HFF-Myc (cell line): ENCODE measurements around the gene EIF3K.

Experiments
- DNase-seq: peaks from one replicate; pipeline ENCODE4 v3.0.0-alpha.2; 2011; ENCODE audit warnings: low read depth; ENCODE audit errors: extremely low read depth
- H3K4me3 ChIP-seq: replicated peaks from 2 replicates; pipeline ENCODE4 v1.5.1; 2011; ENCODE audit warnings: low read depth, mild to moderate bottlenecking, control low read depth, low read length
- TF ChIP-seq, protein P1 (sequence below): IDR thresholded peaks from 2 replicates; pipeline ENCODE4 v1.5.1; 2012; ENCODE audit warnings: mild to moderate bottlenecking, low read depth, low read length, control low read depth; ENCODE audit errors: missing control alignments

The EIF3K gene

GRCh38 chr19:38642176-38642575 is 23.2 kb downstream of the EIF3K start:
- H3K4me3 ChIP-seq, result no peak overlapping the region
- TF ChIP-seq, protein P1, sequence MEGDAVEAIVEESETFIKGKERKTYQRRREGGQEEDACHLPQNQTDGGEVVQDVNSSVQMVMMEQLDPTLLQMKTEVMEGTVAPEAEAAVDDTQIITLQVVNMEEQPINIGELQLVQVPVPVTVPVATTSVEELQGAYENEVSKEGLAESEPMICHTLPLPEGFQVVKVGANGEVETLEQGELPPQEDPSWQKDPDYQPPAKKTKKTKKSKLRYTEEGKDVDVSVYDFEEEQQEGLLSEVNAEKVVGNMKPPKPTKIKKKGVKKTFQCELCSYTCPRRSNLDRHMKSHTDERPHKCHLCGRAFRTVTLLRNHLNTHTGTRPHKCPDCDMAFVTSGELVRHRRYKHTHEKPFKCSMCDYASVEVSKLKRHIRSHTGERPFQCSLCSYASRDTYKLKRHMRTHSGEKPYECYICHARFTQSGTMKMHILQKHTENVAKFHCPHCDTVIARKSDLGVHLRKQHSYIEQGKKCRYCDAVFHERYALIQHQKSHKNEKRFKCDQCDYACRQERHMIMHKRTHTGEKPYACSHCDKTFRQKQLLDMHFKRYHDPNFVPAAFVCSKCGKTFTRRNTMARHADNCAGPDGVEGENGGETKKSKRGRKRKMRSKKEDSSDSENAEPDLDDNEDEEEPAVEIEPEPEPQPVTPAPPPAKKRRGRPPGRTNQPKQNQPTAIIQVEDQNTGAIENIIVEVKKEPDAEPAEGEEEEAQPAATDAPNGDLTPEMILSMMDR, result no peak
- no peak for DNase-seq

DNA sequence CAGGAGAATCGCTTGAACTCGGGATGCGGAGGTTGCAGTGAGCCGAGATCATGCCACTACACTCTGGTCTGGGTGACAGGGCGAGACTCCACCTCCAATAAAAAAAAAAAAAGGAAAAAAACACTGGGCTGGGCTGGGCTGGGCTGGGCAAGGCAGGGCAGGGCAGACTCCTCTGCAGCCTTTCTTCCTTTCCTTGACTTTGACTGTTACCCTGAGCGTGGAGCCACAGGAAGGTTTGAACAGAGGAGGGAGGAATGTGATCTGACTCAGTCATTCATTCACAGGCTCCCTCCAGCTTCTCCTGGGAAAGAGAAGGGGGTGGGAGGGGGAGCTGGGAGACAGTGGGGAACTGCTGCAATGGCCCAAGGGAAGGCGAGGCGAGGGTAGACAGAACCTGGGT is 25.7 kb downstream of the EIF3K start:
- no peak overlapping the region for H3K4me3 ChIP-seq
- TF ChIP-seq, protein P1, result no peak
- no peak for DNase-seq

- peak within 1 kb of the TSS; percentile 79 for H3K4me3 ChIP-seq
- TF ChIP-seq, protein P1, result no peak
- DNase-seq, result no peak
Observed at GRCh38 chr19:38647368-38647965, 28.5 kb downstream of the EIF3K start, which contains the start of gene ACTN4. ACTN4 (plus strand) TSS chr19:38647649; CDS start chr19:38647746, 97 bp downstream.

DNA sequence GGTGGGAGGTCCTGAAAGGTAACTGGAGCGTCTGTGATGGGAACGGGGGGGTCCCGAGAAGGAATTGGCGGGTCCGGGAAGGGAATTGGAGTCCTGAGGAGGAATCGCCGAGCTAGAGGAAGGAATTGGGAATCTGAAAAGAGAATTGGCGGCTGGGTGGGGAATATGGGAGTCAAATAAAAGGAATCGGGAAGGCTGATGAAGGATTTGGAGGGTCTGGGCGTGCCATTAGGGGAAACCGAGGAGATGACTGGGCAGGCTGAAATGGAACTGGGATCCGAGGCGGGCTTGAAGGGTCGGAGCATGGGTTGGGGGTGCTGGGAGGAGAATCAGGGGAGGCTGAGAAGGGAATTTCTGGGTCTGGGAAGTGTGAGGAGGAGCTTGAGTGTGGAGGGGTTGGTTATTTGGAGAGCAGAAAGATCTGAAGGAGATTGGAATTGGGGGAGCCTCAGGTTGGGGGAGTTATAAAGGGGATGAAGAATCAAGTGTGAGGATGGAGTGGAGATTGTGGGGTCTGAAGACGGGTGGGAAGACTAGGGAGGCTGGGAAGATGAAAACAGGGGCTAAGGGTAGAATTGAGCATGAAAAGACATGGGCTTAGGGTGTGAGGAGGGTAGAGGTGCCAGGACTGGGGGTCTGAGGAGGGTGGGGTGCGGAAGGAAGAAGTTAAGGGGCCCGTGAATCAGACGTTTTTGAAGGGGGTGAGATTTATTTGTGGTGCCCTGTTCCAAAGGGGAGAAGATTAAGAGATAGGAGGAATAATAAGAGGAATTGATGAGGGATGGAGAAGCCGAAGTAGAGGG is 29.2 kb downstream of the EIF3K start:
- TF ChIP-seq, protein P1, result no peak
- no peak for DNase-seq
- peak overlapping the region; percentile 79 for H3K4me3 ChIP-seq

GRCh38 chr19:38648769-38649304 is 29.8 kb downstream of the EIF3K start:
- peak overlapping the region; percentile 79 for H3K4me3 ChIP-seq
- TF ChIP-seq, protein P1, result no peak
- no peak for DNase-seq

- no peak for DNase-seq
- H3K4me3 ChIP-seq, result peak overlapping the region; percentile 79
- TF ChIP-seq, protein P1, result no peak
Observed at GRCh38 chr19:38649305-38650171, 30.6 kb downstream of the EIF3K start.
